IPS DF 19.7 (cell line): Measurements from ENCODE around the gene OMD.
"Not testable (repeated sequence)": the region's sequence is repeated elsewhere in the genome, so short reads cannot be mapped to it uniquely, and the experiment has no call there.

Source experiments
- DNase-seq: peaks from one replicate; pipeline ENCODE4 v3.0.0-alpha.2; 2013; ENCODE audit warnings: low read depth, low spot score

Gene OMD

GRCh38 chr9:92411157-92411556 is 13.1 kb downstream of the OMD start:
- not testable (repeated sequence) for DNase-seq

- no peak for DNase-seq
Measured at GRCh38 chr9:92408747-92409478, 15.4 kb downstream of the OMD start.

- DNase-seq, result no peak
Measured at GRCh38 chr9:92407818-92408217, 16.5 kb downstream of the OMD start.

GRCh38 chr9:92406477-92406876 is 17.8 kb downstream of the OMD start:
- DNase-seq, result no peak

GRCh38 chr9:92405818-92406217 is 18.5 kb downstream of the OMD start:
- DNase-seq, result no peak

GRCh38 chr9:92404042-92404836 is 20.0 kb downstream of the OMD start, which contains the start of gene OGN:
TSS of gene OGN (minus strand) at chr9:92404578. CDS start at chr9:92403407, 1,171 bp downstream.
- no peak for DNase-seq

GRCh38 chr9:92402826-92403745 is 21.2 kb downstream of the OMD start:
- DNase-seq, result no peak

GRCh38 chr9:92402360-92402759 is 21.9 kb downstream of the OMD start:
- no peak for DNase-seq

GRCh38 chr9:92397853-92398252 is 26.4 kb downstream of the OMD start:
- no peak for DNase-seq

- no peak for DNase-seq
Measured at GRCh38 chr9:92395617-92396016, 28.7 kb downstream of the OMD start.

GRCh38 chr9:92393686-92394085 is 30.6 kb downstream of the OMD start:
- DNase-seq, result no peak

- DNase-seq, result no peak
Measured at GRCh38 chr9:92392690-92393089, 31.6 kb downstream of the OMD start.

GRCh38 chr9:92385953-92386352 is 38.3 kb downstream of the OMD start:
- no peak for DNase-seq

GRCh38 chr9:92385477-92385876 is 38.8 kb downstream of the OMD start:
- DNase-seq, result no peak

GRCh38 chr9:92385001-92385400 is 39.3 kb downstream of the OMD start:
- no peak for DNase-seq

- DNase-seq, result no peak
Measured at GRCh38 chr9:92384375-92384774, 39.9 kb downstream of the OMD start.

GRCh38 chr9:92381775-92382174 is 42.5 kb downstream of the OMD start:
- DNase-seq, result no peak

GRCh38 chr9:92380603-92381002 is 43.7 kb downstream of the OMD start:
- DNase-seq, result no peak

GRCh38 chr9:92378865-92379560 is 45.3 kb downstream of the OMD start:
- peak; percentile 17 for DNase-seq

GRCh38 chr9:92377876-92378275 is 46.4 kb downstream of the OMD start:
- no peak for DNase-seq

GRCh38 chr9:92373167-92373566 is 51.1 kb downstream of the OMD start:
- DNase-seq, result no peak
